ENCODE results near the gene GPSM1. TPM values are rescaled to one million over a fixed set of nuclear protein-coding genes. Genes with fewer than 3 reads are reported as not detected.

Gene GPSM1
- total RNA-seq, 1 experiment from 2014 or later, result 26.4 TPM

DNA sequence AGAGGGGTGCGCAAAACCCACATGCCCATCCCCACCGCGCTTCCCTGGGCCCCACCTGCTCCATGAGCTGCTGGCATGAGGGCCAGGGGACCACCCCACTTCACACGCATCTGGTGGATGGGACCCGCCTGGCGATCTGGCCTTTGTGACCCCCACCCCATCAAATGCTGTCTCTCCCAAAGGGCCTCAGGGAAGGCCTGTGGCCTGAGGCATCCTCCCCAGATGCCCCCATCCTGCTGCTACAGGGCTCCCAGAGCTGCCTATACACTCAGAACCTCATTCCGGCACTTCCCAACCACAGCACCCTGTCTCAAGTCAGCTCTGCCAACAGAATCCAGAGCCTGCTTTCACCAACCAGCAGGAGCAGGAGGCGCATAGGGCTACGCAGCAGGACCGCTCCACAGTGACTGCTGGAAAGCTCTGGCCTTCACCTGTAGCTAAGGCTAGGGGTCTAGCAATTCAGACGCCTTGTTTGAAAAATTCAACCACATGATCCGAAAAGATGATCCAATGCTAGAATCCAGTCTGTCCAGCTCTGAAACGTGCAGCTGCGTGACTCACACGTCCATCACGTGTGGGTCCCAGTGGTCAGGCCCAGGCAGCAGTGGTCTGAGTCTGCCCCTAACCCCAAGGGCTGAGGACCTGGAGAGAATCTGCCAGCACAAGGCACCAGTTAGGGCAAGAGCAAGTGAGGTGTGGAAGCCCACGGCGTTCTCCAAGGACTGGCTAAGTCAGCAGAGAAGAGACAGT is 74.0 kb downstream of the GPSM1 start (continued):
- TF ChIP-seq CEBPB (IDR thresholded peaks at IDR 0.05; ENCODE audit: low read depth), result no peak
- no peak for TF ChIP-seq SIN3A (IDR thresholded peaks at IDR 0.05; ENCODE audit: low read depth)

DNA sequence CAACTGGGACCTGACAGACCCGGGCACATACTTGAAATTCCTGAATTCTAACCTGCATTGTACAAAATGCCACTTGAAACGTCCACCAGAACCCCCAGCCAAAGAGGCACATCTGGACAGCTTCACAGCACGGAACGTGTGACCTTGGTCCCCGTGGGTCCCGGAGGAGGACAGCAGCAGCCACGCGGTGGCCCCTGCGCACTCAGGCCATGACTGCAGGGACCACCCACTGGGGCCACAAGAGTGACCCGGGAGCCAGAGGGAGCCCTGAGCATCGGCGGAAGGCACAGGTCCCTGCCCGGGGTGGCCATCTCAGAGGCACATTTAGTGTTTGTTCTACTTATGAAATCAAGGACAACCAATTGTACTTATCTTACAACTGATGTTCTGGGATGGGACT is 74.7 kb downstream of the GPSM1 start:
- H3K9me3 ChIP-seq (ENCODE audit: control insufficient read depth in 1 of 2, insufficient read depth in 1 of 2, low read depth in 1 of 2, low read length in 2 of 2), result no peaks in the 10 kb centered on the region
- no peak for ATAC-seq
- no peak overlapping the region for H3K4me3 ChIP-seq (replicated peaks in 1 of 2; ENCODE audit: low read depth in 1 of 2, low read length in 2 of 2)
- H3K9me2 ChIP-seq (ENCODE audit: insufficient read depth), result no peaks in the 10 kb centered on the region
- intact Hi-C loops (cut with micrococcal nuclease), result no loop called here
- ChIA-PET RAD21 (ENCODE audit: low non-redundant PET in 1 of 2, low total read pairs in 2 of 2, uncharacterized antibody in 2 of 2, unreplicated experiment in 2 of 2) (no interaction called here), POLR2A (interaction anchor here (1.0 kb wide), 1 partner anchor 39 kb away, joined by 3 read pairs; no protein-coding TSS in a partner anchor), CTCF (interaction anchor here (1.3 to 1.4 kb wide), 2 partner anchors 83 to 89 kb away, joined by 3 to 4 read pairs; no protein-coding TSS in a partner anchor)
- H3K4me1 ChIP-seq (ENCODE audit: control insufficient read depth in 1 of 2, insufficient read depth in 2 of 2, low read length in 2 of 2), result peaks cover 7 to 16% of the 10 kb centered on the region in 2 experiments
- no peak for DNase-seq (ENCODE audit: low read depth, low spot score)
- H3K27me3 ChIP-seq (ENCODE audit: insufficient read depth, low read length), result no peaks in the 10 kb centered on the region
- no peak overlapping the region for H3K9ac ChIP-seq (ENCODE audit: low read length)
- H4K20me1 ChIP-seq (ENCODE audit: insufficient read depth), result no peaks in the 10 kb centered on the region
- no TSS peak for BruUV-seq (replicated peaks)
- H3K36me3 ChIP-seq (ENCODE audit: control insufficient read depth in 1 of 2, insufficient read depth in 2 of 2, low read length in 2 of 2), result peaks cover 36 to 41% of the 10 kb centered on the region in 2 experiments; a peak in 3 of 4 replicates
- H2AFZ ChIP-seq (ENCODE audit: low read depth, low read length, poor library complexity, severe bottlenecking), result no peak overlapping the region
- no peak overlapping the region for H3K4me2 ChIP-seq (ENCODE audit: low read length)
- H3K27ac ChIP-seq (ENCODE audit: low read depth, low read length), result no peak overlapping the region
- peaks cover 35% of the 10 kb centered on the region for H3K79me2 ChIP-seq (ENCODE audit: insufficient read depth, low read length)
- no peak for TF ChIP-seq CBX3 (IDR thresholded peaks at IDR 0.05; ENCODE audit: low read depth)
- no peak for TF ChIP-seq ELF1 (IDR thresholded peaks at IDR 0.05; ENCODE audit: borderline replicate concordance, low read depth)
- no peak for TF ChIP-seq SP1 (IDR thresholded peaks at IDR 0.05; ENCODE audit: low read depth)
- TF ChIP-seq POLR2AphosphoS5 (IDR thresholded peaks at IDR 0.05; ENCODE audit: low read depth, low read length), result no peak

DNA sequence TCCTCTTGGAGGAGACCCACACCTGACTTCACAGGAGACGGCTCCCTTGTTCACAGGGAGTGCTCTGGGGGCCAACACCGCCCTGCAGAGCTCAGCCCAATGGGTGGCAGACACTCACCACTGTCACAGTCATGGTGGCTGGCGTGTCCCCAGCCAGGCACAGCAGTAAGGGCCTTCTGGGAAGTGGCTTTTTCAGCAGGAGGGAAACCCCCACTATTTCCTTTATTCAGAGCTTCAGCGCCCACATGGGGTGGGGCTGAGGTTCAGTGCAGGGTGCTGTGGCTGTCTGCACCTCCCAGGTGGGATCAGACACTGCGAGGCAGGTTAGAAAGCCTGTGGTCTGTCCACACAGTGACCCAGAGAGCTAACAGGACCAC is 76.2 kb downstream of the GPSM1 start:
- no peak overlapping the region for H2AFZ ChIP-seq (ENCODE audit: low read depth, low read length, poor library complexity, severe bottlenecking)
- peaks cover 5 to 13% of the 10 kb centered on the region in 2 experiments for H3K4me1 ChIP-seq (ENCODE audit: control insufficient read depth in 1 of 2, insufficient read depth in 2 of 2, low read length in 2 of 2)
- no peak overlapping the region for H3K27ac ChIP-seq (ENCODE audit: low read depth, low read length)
- no peak for ATAC-seq
- no peaks in the 10 kb centered on the region for H3K27me3 ChIP-seq (ENCODE audit: insufficient read depth, low read length)
- TF ChIP-seq POLR2A (IDR thresholded peaks at IDR 0.05; ENCODE audit: borderline replicate concordance, extremely low read depth, insufficient read depth, insufficient read length), result no peak
- RAD21 ChIA-PET (ENCODE audit: low non-redundant PET in 1 of 2, low total read pairs in 2 of 2, uncharacterized antibody in 2 of 2, unreplicated experiment in 2 of 2), result no interaction called here
- peaks cover 32 to 42% of the 10 kb centered on the region in 2 experiments; a peak in 3 of 4 replicates for H3K36me3 ChIP-seq (ENCODE audit: control insufficient read depth in 1 of 2, insufficient read depth in 2 of 2, low read length in 2 of 2)
- H3K4me2 ChIP-seq (ENCODE audit: low read length), result no peak overlapping the region
- BruUV-seq (replicated peaks), result no TSS peak
- DNase-seq (ENCODE audit: low read depth, low spot score), result no peak
- H4K20me1 ChIP-seq (ENCODE audit: insufficient read depth), result no peaks in the 10 kb centered on the region
- no peaks in the 10 kb centered on the region for H3K9me2 ChIP-seq (ENCODE audit: insufficient read depth)
- no peak overlapping the region for H3K9ac ChIP-seq (ENCODE audit: low read length)
- peaks cover 34% of the 10 kb centered on the region for H3K79me2 ChIP-seq (ENCODE audit: insufficient read depth, low read length)
- POLR2A ChIA-PET, result no interaction called here
- CTCF ChIA-PET, result interaction anchor here (0.9 kb wide), 1 partner anchor 228 kb away, joined by 6 read pairs; no protein-coding TSS in a partner anchor
- no peak overlapping the region for H3K4me3 ChIP-seq (replicated peaks in 1 of 2; ENCODE audit: low read depth in 1 of 2, low read length in 2 of 2)
- intact Hi-C loops (cut with micrococcal nuclease), result no loop called here
- no peaks in the 10 kb centered on the region for H3K9me3 ChIP-seq (ENCODE audit: control insufficient read depth in 1 of 2, insufficient read depth in 1 of 2, low read depth in 1 of 2, low read length in 2 of 2)

Data from HCT116 (cell line).